K562 treated with DMSO at 1 percent for 24 hours (cell line): ENCODE data around the gene MLLT6. TPM values are rescaled to one million over a fixed set of nuclear protein-coding genes. Genes with fewer than 3 reads are reported as not detected.

Experiments
- total RNA-seq: library from RNA; unstranded; fragments of 300-600 nt; gene quantifications from 2 replicates; pipeline ENCODE4 v1.2.3, GENCODE V29; 2022; ENCODE audit warnings: low read depth; ENCODE audit not compliant: insufficient read depth

Gene MLLT6
- total RNA-seq = 34.4 and 38.4 TPM in 2 replicates

DNA sequence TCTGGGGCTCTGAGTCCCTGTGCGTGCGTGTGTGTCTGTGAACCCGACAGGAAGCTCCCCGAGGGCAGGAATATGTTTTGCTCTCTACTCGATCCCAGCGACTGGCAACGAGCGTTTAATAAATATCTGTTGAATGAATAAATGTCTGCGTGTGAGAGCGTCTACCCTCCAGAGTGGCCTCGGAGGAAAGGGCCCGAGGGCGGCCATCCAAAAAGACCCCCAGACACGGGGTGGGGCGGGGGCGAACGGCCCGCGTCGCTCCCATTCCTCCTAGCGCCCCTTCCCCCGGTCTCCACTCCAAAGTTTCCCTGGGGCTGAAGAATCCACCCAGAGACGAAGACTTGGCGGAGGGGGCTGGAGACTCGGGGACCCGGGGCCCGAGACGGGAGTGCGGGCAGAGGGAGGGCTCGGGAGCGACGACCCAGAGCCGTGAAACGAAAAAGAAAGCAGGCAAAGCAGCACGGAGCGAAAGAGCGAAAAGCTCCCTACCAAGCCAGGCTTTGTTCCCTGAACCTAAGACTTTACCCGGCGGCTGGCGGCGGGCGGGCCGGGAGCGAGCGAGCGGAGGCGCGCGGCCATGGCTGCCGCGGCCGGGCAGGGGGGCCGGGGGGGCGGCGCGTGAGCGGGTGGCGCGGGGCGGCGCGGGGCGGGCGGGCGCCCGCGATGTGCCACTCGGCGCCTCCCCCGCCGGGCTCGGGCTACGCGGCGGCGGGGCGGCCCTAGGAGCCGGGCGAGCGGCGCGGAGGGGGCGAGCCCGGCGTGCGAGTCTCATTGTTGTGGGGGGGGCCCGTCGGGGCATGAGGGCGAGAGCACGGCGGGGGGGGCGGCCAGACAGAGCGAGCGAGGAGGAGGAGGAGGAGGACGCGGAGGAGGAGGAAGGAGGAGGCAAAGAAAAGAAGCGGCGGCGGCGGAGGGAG lies at the start of gene MLLT6:
MLLT6 (plus strand) TSS at position 668 of the 917 bp plus-strand sequence. CDS start 360 bp downstream, outside the sequence.

DNA sequence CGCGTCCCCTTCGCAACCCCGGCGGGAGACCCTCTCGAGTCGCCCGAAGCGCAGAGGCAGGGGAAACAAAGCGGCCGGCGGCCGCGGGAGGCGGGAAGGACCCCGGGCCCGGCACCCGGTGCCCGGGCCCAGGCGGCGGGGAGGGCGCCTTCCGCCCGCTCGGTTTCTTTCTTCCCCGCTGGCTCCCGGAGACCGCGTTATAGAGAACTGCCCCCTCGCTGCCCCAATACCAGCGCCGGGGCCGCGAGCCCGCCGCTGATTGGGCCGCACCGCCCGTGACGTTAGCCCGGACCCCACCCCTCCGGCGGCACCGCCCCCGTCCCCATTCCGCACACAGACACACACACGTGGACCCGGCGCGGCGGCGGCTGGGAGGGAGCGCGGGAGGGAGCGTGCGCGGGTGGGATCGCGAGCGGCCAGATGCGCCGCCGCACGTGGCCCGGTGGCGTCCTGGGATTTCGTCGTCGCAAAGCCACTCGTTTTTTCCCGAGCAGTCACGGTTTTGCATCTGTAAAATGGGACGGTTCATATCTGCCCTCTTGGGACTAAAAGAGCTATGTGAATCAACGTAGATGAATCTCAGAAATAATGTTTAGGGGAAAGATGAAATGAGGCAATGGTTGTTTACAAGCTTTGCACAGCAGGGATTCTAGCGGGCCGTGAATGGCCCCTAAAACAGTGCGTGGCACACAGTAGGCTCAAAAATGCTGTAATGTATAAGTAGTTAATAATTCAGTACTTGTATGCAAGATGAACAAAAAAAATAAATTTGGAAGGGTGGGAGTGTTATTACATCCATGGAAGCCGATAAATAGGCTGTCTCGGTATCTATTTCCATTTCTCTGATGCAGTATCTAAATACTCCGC lies 30.1 kb upstream of the MLLT6 start, which contains the start of gene EPOP:
EPOP (minus strand) TSS at position 209 of the 867 bp plus-strand sequence. CDS start 462 bp downstream, outside the sequence.

DNA sequence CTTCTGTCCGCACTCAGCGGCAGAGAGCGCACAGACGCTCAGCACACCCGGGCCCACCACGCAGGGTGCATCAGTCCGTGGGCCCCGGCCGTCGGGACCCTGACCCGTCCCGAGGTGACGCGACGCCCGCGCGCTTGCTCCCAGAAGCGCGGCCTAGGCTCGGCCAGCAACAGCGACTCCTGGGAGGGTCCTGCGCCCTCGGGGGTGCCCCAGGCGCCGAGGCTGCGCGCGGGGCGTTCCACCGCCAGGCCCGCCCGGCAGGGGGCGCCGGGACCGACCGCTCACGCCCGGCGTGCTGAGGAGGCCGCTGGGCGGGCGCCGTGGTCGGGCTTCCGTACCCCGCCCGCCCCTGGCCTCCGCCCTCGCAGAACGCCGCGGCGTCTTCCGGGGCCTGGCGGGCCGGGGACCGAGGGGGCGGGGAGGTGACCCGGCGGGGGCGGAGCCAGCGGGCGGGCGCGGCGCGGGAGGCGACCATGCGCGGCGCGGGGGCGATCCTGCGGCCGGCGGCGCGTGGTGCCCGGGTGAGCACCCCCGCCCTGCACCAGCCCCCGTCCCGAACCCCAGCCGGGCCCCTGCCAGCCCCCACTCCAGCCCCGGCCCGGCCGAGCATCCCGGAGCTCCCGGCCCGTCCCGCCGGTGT lies 24.9 kb downstream of the MLLT6 start, which contains the start of gene CISD3:
CISD3 (plus strand) TSS at position 456 of the 640 bp plus-strand sequence; CDS start at position 474, 18 bp downstream.

DNA sequence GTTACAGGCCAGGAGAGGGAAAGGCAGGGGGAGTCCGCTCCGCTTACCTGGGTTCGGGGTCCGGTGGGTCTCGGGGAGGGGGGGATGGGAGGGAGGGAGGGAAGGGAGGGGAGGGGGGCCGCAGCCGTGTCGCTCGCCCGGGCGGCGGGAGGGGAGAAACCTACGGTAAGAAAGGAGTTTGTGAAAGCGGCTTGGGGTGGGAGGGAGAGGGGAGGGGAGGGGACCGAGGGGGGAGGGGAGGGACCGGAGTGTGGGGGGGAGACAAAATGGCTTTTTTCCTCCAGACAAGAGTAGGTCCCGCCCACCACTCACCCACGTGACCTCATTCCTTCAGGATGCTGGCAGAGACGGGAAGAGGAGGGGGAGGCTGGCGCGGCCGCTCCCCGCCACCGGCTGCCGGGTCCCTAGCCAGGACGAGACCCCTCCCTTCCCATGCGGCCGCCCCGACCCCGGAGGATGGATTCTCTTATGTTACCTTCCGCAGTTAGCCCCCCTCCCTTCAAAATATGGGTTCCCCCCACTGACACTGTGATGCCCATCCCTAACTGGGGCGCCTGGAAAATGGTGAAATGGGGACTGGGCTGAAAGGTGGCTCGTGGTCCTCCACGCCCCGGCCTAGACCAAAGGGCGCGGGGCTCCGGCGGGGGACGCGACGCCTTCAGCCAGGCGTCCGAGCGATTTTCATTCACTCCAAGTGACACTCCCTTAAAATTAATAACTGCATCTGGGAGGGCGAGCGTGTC lies 43.2 kb downstream of the MLLT6 start, which contains the start of gene PCGF2:
PCGF2 (minus strand) TSS at position 188 of the 743 bp plus-strand sequence. CDS start 7,934 bp downstream, outside the sequence.

DNA sequence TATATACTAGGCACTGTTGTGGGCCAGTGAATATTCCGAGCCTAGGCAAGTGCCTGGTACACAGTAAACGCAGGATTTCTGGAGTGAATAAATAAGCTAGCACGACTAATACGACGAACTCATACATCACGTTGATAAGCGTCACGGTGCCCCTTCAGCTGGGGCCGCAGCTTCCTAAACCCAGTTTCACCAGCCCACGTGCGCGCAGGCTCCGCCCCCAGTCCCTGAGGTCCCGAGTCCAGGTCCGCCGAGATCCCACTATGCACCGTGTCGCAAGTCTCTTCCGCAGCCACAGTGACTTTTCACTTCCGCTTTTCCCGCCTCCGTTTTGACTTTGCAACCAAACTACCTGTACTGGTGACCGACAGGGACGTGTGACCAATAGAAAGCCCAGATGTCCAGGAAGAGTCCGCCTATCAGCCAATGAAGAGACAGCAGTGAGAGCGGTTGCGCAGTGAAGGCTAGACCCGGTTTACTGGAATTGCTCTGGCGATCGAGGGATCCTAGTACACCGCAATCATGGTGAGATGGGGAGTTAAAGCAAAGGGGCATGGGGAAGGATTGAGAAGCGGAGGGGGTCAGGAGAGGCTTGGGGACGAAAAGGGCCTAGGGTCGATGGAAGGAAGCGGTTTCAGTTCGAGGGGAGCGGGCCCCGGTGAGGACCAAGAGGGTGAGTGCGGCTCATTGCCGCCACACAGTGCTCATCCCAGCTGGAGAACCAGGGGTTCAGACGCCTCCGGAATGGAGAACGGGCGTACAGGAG lies 47.4 kb downstream of the MLLT6 start, which contains the start of gene PSMB3:
PSMB3 (plus strand) TSS at position 434 of the 763 bp plus-strand sequence; CDS start at position 520, 86 bp downstream.

Other genes starting within 250 kb of the MLLT6 start
- 0.46 and 0.64 TPM in 2 replicates for gene SRCIN1, start 99.3 kb upstream of the MLLT6 start, total RNA-seq
- 4.2 and 4.4 TPM in 2 replicates for gene EPOP, start 30.3 kb upstream of the MLLT6 start, total RNA-seq
- gene CISD3, start 25.1 kb downstream of the MLLT6 start, total RNA-seq = 23.2 and 25.1 TPM in 2 replicates
- 25.8 and 28.1 TPM in 2 replicates for gene PCGF2, start 43.1 kb downstream of the MLLT6 start, total RNA-seq
- 444 and 497 TPM in 2 replicates for gene PSMB3, start 47.5 kb downstream of the MLLT6 start, total RNA-seq
- gene PIP4K2B, start 94.3 kb downstream of the MLLT6 start, total RNA-seq = 25.7 and 37.8 TPM in 2 replicates
- gene CWC25, start 120.0 kb downstream of the MLLT6 start, total RNA-seq = 9.3 and 11.8 TPM in 2 replicates
- gene RPL23, start 148.4 kb downstream of the MLLT6 start, total RNA-seq = 2,463 and 2,696 TPM in 2 replicates
- gene LASP1, start 164.8 kb downstream of the MLLT6 start, total RNA-seq = 154 and 166 TPM in 2 replicates